HG03196 (cell line): ENCODE data around the gene LPIN1.
"Not testable (repeated sequence)": the region's sequence is repeated elsewhere in the genome, so short reads cannot be mapped to it uniquely, and the experiment has no call there.

ENCODE experiments used
- ATAC-seq: cut with Tn5 transposase; IDR thresholded peaks from one replicate; pipeline ENCODE4 v1.9.1; 2021; ENCODE audit not compliant: unreplicated experiment

The LPIN1 gene

GRCh38 chr2:11830708-11831301 lies 84.4 kb downstream of the LPIN1 start:
- ATAC-seq, result no peak

- ATAC-seq, result no peak
Observed at GRCh38 chr2:11831415-11831814, 85.0 kb downstream of the LPIN1 start.

GRCh38 chr2:11832531-11832930 lies 86.1 kb downstream of the LPIN1 start:
- no peak for ATAC-seq

- no peak for ATAC-seq
Observed at GRCh38 chr2:11833601-11834000, 87.2 kb downstream of the LPIN1 start.

GRCh38 chr2:11835403-11835802 lies 89.0 kb downstream of the LPIN1 start:
- ATAC-seq, result no peak

GRCh38 chr2:11836647-11837219 lies 90.3 kb downstream of the LPIN1 start:
- no peak for ATAC-seq

- ATAC-seq, result no peak
Observed at GRCh38 chr2:11837875-11838734, 91.7 kb downstream of the LPIN1 start.

- no peak for ATAC-seq
Observed at GRCh38 chr2:11839916-11840315, 93.5 kb downstream of the LPIN1 start.

- ATAC-seq, result no peak
Observed at GRCh38 chr2:11842336-11842735, 95.9 kb downstream of the LPIN1 start.

- not testable (repeated sequence) for ATAC-seq
Observed at GRCh38 chr2:11844798-11845197, 98.4 kb downstream of the LPIN1 start.

- ATAC-seq, result not testable (repeated sequence)
Observed at GRCh38 chr2:11847935-11848334, 101.5 kb downstream of the LPIN1 start.

GRCh38 chr2:11850082-11850481 lies 103.7 kb downstream of the LPIN1 start:
- no peak for ATAC-seq

GRCh38 chr2:11852526-11853196 lies 106.2 kb downstream of the LPIN1 start:
- no peak for ATAC-seq

GRCh38 chr2:11853197-11853588 lies 106.8 kb downstream of the LPIN1 start:
- ATAC-seq, result no peak

GRCh38 chr2:11855064-11855760 lies 108.8 kb downstream of the LPIN1 start:
- ATAC-seq, result no peak

- ATAC-seq, result no peak
Observed at GRCh38 chr2:11856095-11856494, 109.7 kb downstream of the LPIN1 start.

GRCh38 chr2:11858883-11859282 lies 112.5 kb downstream of the LPIN1 start:
- no peak for ATAC-seq

GRCh38 chr2:11859975-11860374 lies 113.5 kb downstream of the LPIN1 start:
- ATAC-seq, result not testable (repeated sequence)

GRCh38 chr2:11861044-11861443 lies 114.6 kb downstream of the LPIN1 start:
- no peak for ATAC-seq

GRCh38 chr2:11862049-11862448 lies 115.6 kb downstream of the LPIN1 start:
- no peak for ATAC-seq

GRCh38 chr2:11863103-11863502 lies 116.7 kb downstream of the LPIN1 start:
- peak; percentile 30 for ATAC-seq
